ENCODE data around the gene SFRP4.
A peak's percentile ranks its signal among the peaks of the same experiment; 100 is the strongest.
"Not testable (repeated sequence)": the region's sequence is repeated elsewhere in the genome, so short reads cannot be mapped to it uniquely, and the experiment has no call there.

Gene SFRP4

GRCh38 chr7:37916673-37917660 lies at the start of gene SFRP4:
Gene SFRP4, minus strand, starts transcription at chr7:37916817. Its CDS starts 280 bp downstream, at chr7:37916537.
- peak; percentile 25 for DNase-seq

GRCh38 chr7:37964196-37964595 lies 47.6 kb upstream of the SFRP4 start:
- DNase-seq: no peak

GRCh38 chr7:37961251-37961650 lies 44.6 kb upstream of the SFRP4 start:
- no peak for DNase-seq

- no peak for DNase-seq
Measured at GRCh38 chr7:37960483-37960882, 43.9 kb upstream of the SFRP4 start.

GRCh38 chr7:37957221-37957970 lies 40.8 kb upstream of the SFRP4 start:
- DNase-seq: no peak

- DNase-seq: no peak
Measured at GRCh38 chr7:37956791-37957190, 40.2 kb upstream of the SFRP4 start.

GRCh38 chr7:37954217-37954616 lies 37.6 kb upstream of the SFRP4 start:
- DNase-seq: not testable (repeated sequence)

- no peak for DNase-seq
Measured at GRCh38 chr7:37952240-37952639, 35.6 kb upstream of the SFRP4 start.

- no peak for DNase-seq
Measured at GRCh38 chr7:37947941-37948210, 31.3 kb upstream of the SFRP4 start.

- no peak for DNase-seq
Measured at GRCh38 chr7:37947138-37947940, 30.7 kb upstream of the SFRP4 start.

- DNase-seq: no peak
Measured at GRCh38 chr7:37945336-37945735, 28.7 kb upstream of the SFRP4 start.

- no peak for DNase-seq
Measured at GRCh38 chr7:37944737-37945054, 28.1 kb upstream of the SFRP4 start.

GRCh38 chr7:37943905-37944736 lies 27.5 kb upstream of the SFRP4 start:
- DNase-seq: peak; percentile 50

- DNase-seq: peak; percentile 33
Measured at GRCh38 chr7:37942934-37943610, 26.5 kb upstream of the SFRP4 start.

- DNase-seq: no peak
Measured at GRCh38 chr7:37933018-37933566, 16.5 kb upstream of the SFRP4 start.

GRCh38 chr7:37932543-37932942 lies 15.9 kb upstream of the SFRP4 start:
- no peak for DNase-seq

- no peak for DNase-seq
Measured at GRCh38 chr7:37930226-37930948, 13.8 kb upstream of the SFRP4 start.

- DNase-seq: no peak
Measured at GRCh38 chr7:37928878-37929277, 12.3 kb upstream of the SFRP4 start.

GRCh38 chr7:37927773-37928444 lies 11.3 kb upstream of the SFRP4 start:
- no peak for DNase-seq

GRCh38 chr7:37925620-37926019 lies 9.0 kb upstream of the SFRP4 start:
- no peak for DNase-seq
